H9 (cell line): ENCODE data around the gene TMC2. TPM values are rescaled to one million over a fixed set of nuclear protein-coding genes. Genes with fewer than 3 reads are reported as not detected.

Source experiments
- DNase-seq: peaks from one replicate; pipeline ENCODE4 v3.0.0-alpha.2; 2017
- H2AFZ ChIP-seq: one replicate; pipeline ENCODE4 v1.6.1; 2013; ENCODE audit warnings: mild to moderate bottlenecking, low read length, control low read depth, moderate library complexity
- H2AK5ac ChIP-seq: 2 replicates; pipeline ENCODE4 v1.6.1; 2013; ENCODE audit warnings: low read length, control low read depth, mixed read lengths; ENCODE audit not compliant: insufficient read length
- H2BK120ac ChIP-seq: one replicate; pipeline ENCODE4 v1.6.1; 2013; ENCODE audit warnings: low read depth, mild to moderate bottlenecking, low read length, control low read depth, inconsistent platforms; ENCODE audit not compliant: poor library complexity, severe bottlenecking
- H2BK12ac ChIP-seq: 2 replicates; pipeline ENCODE4 v1.6.1; 2013; ENCODE audit warnings: low read length, control low read depth, mixed read lengths, low read depth; ENCODE audit not compliant: insufficient read length
- H2BK15ac ChIP-seq: 2 replicates; pipeline ENCODE4 v1.6.1; 2013; ENCODE audit warnings: low read depth, low read length, control low read depth
- H2BK20ac ChIP-seq: one replicate; pipeline ENCODE4 v1.6.1; 2013; ENCODE audit warnings: low read depth, mild to moderate bottlenecking, low read length, control low read depth, inconsistent platforms; ENCODE audit not compliant: poor library complexity, severe bottlenecking
- H2BK5ac ChIP-seq: 2 replicates; pipeline ENCODE4 v1.6.1; 2013; ENCODE audit warnings: low read length, control low read depth, mixed read lengths; ENCODE audit not compliant: insufficient read length
- H3K14ac ChIP-seq: 2 replicates; pipeline ENCODE4 v1.6.1; 2013; ENCODE audit warnings: low read length, control low read depth; ENCODE audit not compliant: insufficient read depth
- H3K18ac ChIP-seq: 2 replicates; pipeline ENCODE4 v1.6.1; 2013; ENCODE audit warnings: low read depth, mild to moderate bottlenecking, mixed read lengths, low read length, control low read depth; ENCODE audit not compliant: insufficient read length
- H3K23ac ChIP-seq: 2 replicates; pipeline ENCODE4 v1.6.1; 2013; ENCODE audit warnings: low read length, control low read depth, mixed read lengths, low read depth; ENCODE audit not compliant: insufficient read length
- H3K23me2 ChIP-seq: 2 replicates; pipeline ENCODE4 v1.6.1; 2013; ENCODE audit warnings: low read depth, mild to moderate bottlenecking, mixed read lengths, low read length, control low read depth; ENCODE audit not compliant: insufficient read length, poor library complexity, severe bottlenecking
- H3K27ac ChIP-seq: 2 replicates; pipeline ENCODE4 v1.5.1; 2013; ENCODE audit warnings: low read length, control low read depth, mixed read lengths, low read depth; ENCODE audit not compliant: insufficient read length
- H3K27me3 ChIP-seq: 2 replicates; pipeline ENCODE4 v1.6.1; 2013; ENCODE audit warnings: low read length, control low read depth, inconsistent platforms; ENCODE audit not compliant: insufficient read depth
- H3K4ac ChIP-seq: 2 replicates; pipeline ENCODE4 v1.6.1; 2013; ENCODE audit warnings: low read depth, mild to moderate bottlenecking, control low read depth, inconsistent platforms, low read length, moderate library complexity
- H3K4me1 ChIP-seq: 2 replicates; pipeline ENCODE4 v1.6.1; 2013; ENCODE audit warnings: low read length, control low read depth, inconsistent platforms; ENCODE audit not compliant: insufficient read depth
- H3K4me2 ChIP-seq: 2 replicates; pipeline ENCODE4 v1.6.1; 2013; ENCODE audit warnings: low read length, control low read depth, mixed read lengths; ENCODE audit not compliant: insufficient read length, insufficient read depth
- H3K56ac ChIP-seq: 2 replicates; pipeline ENCODE4 v1.6.1; 2013; ENCODE audit warnings: low read depth, mild to moderate bottlenecking, mixed read lengths, low read length, control low read depth; ENCODE audit not compliant: insufficient read length
- H3K79me1 ChIP-seq: 2 replicates; pipeline ENCODE4 v1.6.1; 2013; ENCODE audit warnings: low read depth, mild to moderate bottlenecking, moderate library complexity, low read length, control low read depth, inconsistent platforms; ENCODE audit not compliant: insufficient read depth, poor library complexity, severe bottlenecking
- H3K79me2 ChIP-seq: 2 replicates; pipeline ENCODE4 v1.6.1; 2013; ENCODE audit warnings: low read length, control low read depth, inconsistent platforms; ENCODE audit not compliant: insufficient read depth
- H3K9ac ChIP-seq: 2 replicates; pipeline ENCODE4 v1.6.1; 2013; ENCODE audit warnings: low read length, control low read depth, mixed read lengths; ENCODE audit not compliant: insufficient read length; ENCODE audit errors: extremely low read depth
- H3K9me3 ChIP-seq: one replicate; pipeline ENCODE4 v1.6.1; 2013; ENCODE audit warnings: low read depth, low read length, inconsistent platforms; ENCODE audit not compliant: control insufficient read depth
- H3T11ph ChIP-seq: one replicate; pipeline ENCODE4 v1.6.1; 2013; ENCODE audit warnings: mild to moderate bottlenecking, low read length, control low read depth, inconsistent platforms
- H4K20me1 ChIP-seq: one replicate; pipeline ENCODE4 v1.6.1; 2013; ENCODE audit not compliant: control insufficient read depth, insufficient read length, insufficient read depth
- H4K5ac ChIP-seq: 2 replicates; pipeline ENCODE4 v1.6.1; 2013; ENCODE audit warnings: low read depth, mild to moderate bottlenecking, mixed read lengths, low read length, control low read depth; ENCODE audit not compliant: insufficient read length
- H4K8ac ChIP-seq: replicated peaks from 2 replicates; pipeline ENCODE4 v1.6.1; 2013; ENCODE audit warnings: low read length, control low read depth, mixed read lengths, low read depth; ENCODE audit not compliant: insufficient read length
- H4K91ac ChIP-seq: 2 replicates; pipeline ENCODE4 v1.6.1; 2013; ENCODE audit warnings: low read depth, mild to moderate bottlenecking, moderate library complexity, mixed read lengths, low read length, control low read depth; ENCODE audit not compliant: insufficient read length
- H3K27ac Mint-ChIP-seq, 3 experiments: 2 replicates in 2 of 3; 3 replicates in 1 of 3; pipeline ENCODE4 v1.8.0; 2020 to 2021; ENCODE audit warnings: mixed read lengths in 3 of 3, mild to moderate bottlenecking in 1 of 3, moderate library complexity in 1 of 3
- H3K27me3 Mint-ChIP-seq: 2 replicates; pipeline ENCODE4 v1.8.0; 2021; ENCODE audit warnings: low read depth, mild to moderate bottlenecking, moderate library complexity, mixed read lengths
- H3K36me3 Mint-ChIP-seq, 3 experiments: 2 replicates in 2 of 3; 3 replicates in 1 of 3; pipeline ENCODE4 v1.8.0; 2020 to 2021; ENCODE audit warnings: low read depth in 3 of 3, mixed read lengths in 3 of 3; ENCODE audit not compliant: insufficient read depth in 1 of 3
- H3K4me1 Mint-ChIP-seq, 2 experiments: 2 replicates each; pipeline ENCODE4 v1.8.0; 2020; ENCODE audit warnings: mixed read lengths in 2 of 2
- H3K4me3 Mint-ChIP-seq, 2 experiments: 2 replicates in 1 of 2; 3 replicates in 1 of 2; pipeline ENCODE4 v1.8.0; 2020 to 2021; ENCODE audit warnings: mild to moderate bottlenecking in 2 of 2, mixed read lengths in 2 of 2, moderate library complexity in 1 of 2
- H3K9me3 Mint-ChIP-seq, 2 experiments: 2 replicates in 1 of 2; 3 replicates in 1 of 2; pipeline ENCODE4 v1.8.0; 2020; ENCODE audit warnings: mild to moderate bottlenecking in 2 of 2, mixed read lengths in 2 of 2, moderate library complexity in 1 of 2
- WGBS: extraction: QIAGEN DNeasy Blood & Tissue Kit; methylation state at CpG from one replicate; pipeline ENCODE4 v1.1.7; 2013; ENCODE audit warnings: missing lambda C conversion rate, low lambda C conversion rate, mixed read lengths; ENCODE audit not compliant: insufficient read length; ENCODE audit errors: extremely low coverage; 5-methylcytosine and 5-hydroxymethylcytosine counted together
- total RNA-seq: library from RNA; stranded (reverse); gene quantifications from 2 replicates; pipeline ENCODE4 v1.2.1, GENCODE V29; 2021
- TF ChIP-seq, protein P1 (sequence below): fragments of 200-600 bp; sonication (generic); conservative IDR thresholded peaks from 3 replicates; pipeline ENCODE4 v1.8.0; 2021; ENCODE audit warnings: antibody characterized with exemption, mild to moderate bottlenecking

Gene TMC2
- total RNA-seq, 1 experiment from 2014 or later: not detected

- no peak overlapping the region for H3K14ac ChIP-seq
- Mint-ChIP-seq H3K27ac (no peak overlapping the region), H3K9me3 (no peaks in the 10 kb centered on the region), H3K36me3 (no peaks in the 10 kb centered on the region), H3K4me1 (no peaks in the 10 kb centered on the region), H3K27me3 (peaks cover 71% of the 10 kb centered on the region), H3K4me3 (no peak overlapping the region)
- H2AFZ ChIP-seq: no peak overlapping the region
- H4K5ac ChIP-seq: no peak overlapping the region
- no peak overlapping the region for H4K8ac ChIP-seq
- H3K18ac ChIP-seq: no peak overlapping the region
- no peaks in the 10 kb centered on the region for H3K79me1 ChIP-seq
- no peak overlapping the region for H2AK5ac ChIP-seq
- no peak overlapping the region for H2BK15ac ChIP-seq
- no peaks in the 10 kb centered on the region for H3K9me3 ChIP-seq
- H3K4me1 ChIP-seq: no peaks in the 10 kb centered on the region
- no peaks in the 10 kb centered on the region for H3K23me2 ChIP-seq
- H2BK120ac ChIP-seq: no peak overlapping the region
- no peak overlapping the region for H2BK12ac ChIP-seq
- no peak overlapping the region for H3K4ac ChIP-seq
- H2BK20ac ChIP-seq: no peak overlapping the region
- H3K27me3 ChIP-seq: no peaks in the 10 kb centered on the region
- no peak for DNase-seq
- no peak overlapping the region for H3K27ac ChIP-seq
- no peak overlapping the region for H3T11ph ChIP-seq
- TF ChIP-seq, protein P1, sequence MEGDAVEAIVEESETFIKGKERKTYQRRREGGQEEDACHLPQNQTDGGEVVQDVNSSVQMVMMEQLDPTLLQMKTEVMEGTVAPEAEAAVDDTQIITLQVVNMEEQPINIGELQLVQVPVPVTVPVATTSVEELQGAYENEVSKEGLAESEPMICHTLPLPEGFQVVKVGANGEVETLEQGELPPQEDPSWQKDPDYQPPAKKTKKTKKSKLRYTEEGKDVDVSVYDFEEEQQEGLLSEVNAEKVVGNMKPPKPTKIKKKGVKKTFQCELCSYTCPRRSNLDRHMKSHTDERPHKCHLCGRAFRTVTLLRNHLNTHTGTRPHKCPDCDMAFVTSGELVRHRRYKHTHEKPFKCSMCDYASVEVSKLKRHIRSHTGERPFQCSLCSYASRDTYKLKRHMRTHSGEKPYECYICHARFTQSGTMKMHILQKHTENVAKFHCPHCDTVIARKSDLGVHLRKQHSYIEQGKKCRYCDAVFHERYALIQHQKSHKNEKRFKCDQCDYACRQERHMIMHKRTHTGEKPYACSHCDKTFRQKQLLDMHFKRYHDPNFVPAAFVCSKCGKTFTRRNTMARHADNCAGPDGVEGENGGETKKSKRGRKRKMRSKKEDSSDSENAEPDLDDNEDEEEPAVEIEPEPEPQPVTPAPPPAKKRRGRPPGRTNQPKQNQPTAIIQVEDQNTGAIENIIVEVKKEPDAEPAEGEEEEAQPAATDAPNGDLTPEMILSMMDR: no peak
- H4K20me1 ChIP-seq: no peaks in the 10 kb centered on the region
- no CpG with 5 or more reads among the region's 4 CpGs for WGBS
- H3K79me2 ChIP-seq: no peaks in the 10 kb centered on the region
- H3K4me2 ChIP-seq: no peak overlapping the region
- H4K91ac ChIP-seq: no peak overlapping the region
- H3K9ac ChIP-seq: no peak overlapping the region
- H3K56ac ChIP-seq: no peak overlapping the region
- H3K23ac ChIP-seq: no peak overlapping the region
- H2BK5ac ChIP-seq: no peak overlapping the region
Measured at GRCh38 chr20:2542361-2542760, 6.0 kb downstream of the TMC2 start.
